Globus pallidus (tissue), 1 donor: Measurements from ENCODE around the gene KRTAP4-11.
"Not testable (repeated sequence)": the region's sequence is repeated elsewhere in the genome, so short reads cannot be mapped to it uniquely, and the experiment has no call there.

ENCODE experiments used
- DNase-seq: peaks from one replicate; pipeline ENCODE4 v3.0.0-alpha.2; 2015; ENCODE audit warnings: low spot score

KRTAP4-11 gene

GRCh38 chr17:41123991-41124371, 5.8 kb upstream of the KRTAP4-11 start, which contains the start of gene KRTAP4-12:
KRTAP4-12 (minus strand) TSS chr17:41124182; CDS start chr17:41124122, 60 bp downstream.
- DNase-seq: not testable (repeated sequence)

- DNase-seq: not testable (repeated sequence)
These were observed 5.3 kb upstream of the KRTAP4-11 start for GRCh38 chr17:41123292-41123990.

GRCh38 chr17:41121742-41122141, 3.6 kb upstream of the KRTAP4-11 start:
- no peak for DNase-seq

- DNase-seq: peak; percentile 3
These were observed 1.8 kb upstream of the KRTAP4-11 start for GRCh38 chr17:41119696-41120690.

- no peak for DNase-seq
These were observed 548 bp upstream of the KRTAP4-11 start for GRCh38 chr17:41118721-41119120.

- no peak for DNase-seq
These were observed 1.9 kb downstream of the KRTAP4-11 start for GRCh38 chr17:41116297-41116696.

- no peak for DNase-seq
These were observed 6.9 kb downstream of the KRTAP4-11 start for GRCh38 chr17:41111151-41111885.

GRCh38 chr17:41108728-41109386, 9.3 kb downstream of the KRTAP4-11 start:
- DNase-seq: not testable (repeated sequence)

GRCh38 chr17:41107941-41108450, 10.2 kb downstream of the KRTAP4-11 start:
- no peak for DNase-seq

- not testable (repeated sequence) for DNase-seq
These were observed 12.8 kb downstream of the KRTAP4-11 start, which contains the start of gene KRTAP4-9 for GRCh38 chr17:41105347-41105746. KRTAP4-9 (plus strand) TSS chr17:41105389; CDS start chr17:41105389, 0 bp downstream.

GRCh38 chr17:41104386-41105038, 13.7 kb downstream of the KRTAP4-11 start:
- DNase-seq: not testable (repeated sequence)

- DNase-seq: no peak
These were observed 14.3 kb downstream of the KRTAP4-11 start for GRCh38 chr17:41103896-41104295.

- no peak for DNase-seq
These were observed 16.4 kb downstream of the KRTAP4-11 start, which contains the start of gene KRTAP4-16 for GRCh38 chr17:41101586-41102259. KRTAP4-16 (minus strand) TSS chr17:41102209; CDS start chr17:41102209, 0 bp downstream.

GRCh38 chr17:41099682-41100480, 18.3 kb downstream of the KRTAP4-11 start:
- DNase-seq: not testable (repeated sequence)

GRCh38 chr17:41098481-41098880, 19.7 kb downstream of the KRTAP4-11 start:
- no peak for DNase-seq

- DNase-seq: no peak
These were observed 20.1 kb downstream of the KRTAP4-11 start, which contains the start of gene KRTAP4-8 for GRCh38 chr17:41098042-41098441. KRTAP4-8 (minus strand) TSS chr17:41098142; CDS start chr17:41098084, 58 bp downstream.

- no peak for DNase-seq
These were observed 22.1 kb downstream of the KRTAP4-11 start for GRCh38 chr17:41096055-41096454.

- not testable (repeated sequence) for DNase-seq
These were observed 29.3 kb downstream of the KRTAP4-11 start for GRCh38 chr17:41088760-41089352.
